ENCODE results near the gene AFF3.

- no peak for TF ChIP-seq NFIC (IDR thresholded peaks at IDR 0.05)
- TF ChIP-seq EP300 (IDR thresholded peaks at IDR 0.05; ENCODE audit: borderline replicate concordance), result no peak
- no peak for TF ChIP-seq RAD21 (IDR thresholded peaks at IDR 0.05; ENCODE audit: low read depth)
- TF ChIP-seq TAF1 (IDR thresholded peaks at IDR 0.05; ENCODE audit: low read depth), result no peak
- TF ChIP-seq TCF12 (IDR thresholded peaks at IDR 0.05; ENCODE audit: low read depth), result no peak
- TF ChIP-seq MAX (IDR thresholded peaks at IDR 0.05), result no peak
- TF ChIP-seq, protein P1, sequence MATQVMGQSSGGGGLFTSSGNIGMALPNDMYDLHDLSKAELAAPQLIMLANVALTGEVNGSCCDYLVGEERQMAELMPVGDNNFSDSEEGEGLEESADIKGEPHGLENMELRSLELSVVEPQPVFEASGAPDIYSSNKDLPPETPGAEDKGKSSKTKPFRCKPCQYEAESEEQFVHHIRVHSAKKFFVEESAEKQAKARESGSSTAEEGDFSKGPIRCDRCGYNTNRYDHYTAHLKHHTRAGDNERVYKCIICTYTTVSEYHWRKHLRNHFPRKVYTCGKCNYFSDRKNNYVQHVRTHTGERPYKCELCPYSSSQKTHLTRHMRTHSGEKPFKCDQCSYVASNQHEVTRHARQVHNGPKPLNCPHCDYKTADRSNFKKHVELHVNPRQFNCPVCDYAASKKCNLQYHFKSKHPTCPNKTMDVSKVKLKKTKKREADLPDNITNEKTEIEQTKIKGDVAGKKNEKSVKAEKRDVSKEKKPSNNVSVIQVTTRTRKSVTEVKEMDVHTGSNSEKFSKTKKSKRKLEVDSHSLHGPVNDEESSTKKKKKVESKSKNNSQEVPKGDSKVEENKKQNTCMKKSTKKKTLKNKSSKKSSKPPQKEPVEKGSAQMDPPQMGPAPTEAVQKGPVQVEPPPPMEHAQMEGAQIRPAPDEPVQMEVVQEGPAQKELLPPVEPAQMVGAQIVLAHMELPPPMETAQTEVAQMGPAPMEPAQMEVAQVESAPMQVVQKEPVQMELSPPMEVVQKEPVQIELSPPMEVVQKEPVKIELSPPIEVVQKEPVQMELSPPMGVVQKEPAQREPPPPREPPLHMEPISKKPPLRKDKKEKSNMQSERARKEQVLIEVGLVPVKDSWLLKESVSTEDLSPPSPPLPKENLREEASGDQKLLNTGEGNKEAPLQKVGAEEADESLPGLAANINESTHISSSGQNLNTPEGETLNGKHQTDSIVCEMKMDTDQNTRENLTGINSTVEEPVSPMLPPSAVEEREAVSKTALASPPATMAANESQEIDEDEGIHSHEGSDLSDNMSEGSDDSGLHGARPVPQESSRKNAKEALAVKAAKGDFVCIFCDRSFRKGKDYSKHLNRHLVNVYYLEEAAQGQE (IDR thresholded peaks at IDR 0.05; ENCODE audit: low read depth), result no peak
- TF ChIP-seq, protein P2, sequence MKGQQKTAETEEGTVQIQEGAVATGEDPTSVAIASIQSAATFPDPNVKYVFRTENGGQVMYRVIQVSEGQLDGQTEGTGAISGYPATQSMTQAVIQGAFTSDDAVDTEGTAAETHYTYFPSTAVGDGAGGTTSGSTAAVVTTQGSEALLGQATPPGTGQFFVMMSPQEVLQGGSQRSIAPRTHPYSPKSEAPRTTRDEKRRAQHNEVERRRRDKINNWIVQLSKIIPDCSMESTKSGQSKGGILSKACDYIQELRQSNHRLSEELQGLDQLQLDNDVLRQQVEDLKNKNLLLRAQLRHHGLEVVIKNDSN (IDR thresholded peaks at IDR 0.05), result no peak
- no peak for TF ChIP-seq YY1 (IDR thresholded peaks at IDR 0.05; ENCODE audit: low read depth)
- TF ChIP-seq EGR1 (IDR thresholded peaks at IDR 0.05), result no peak
- TF ChIP-seq FOXM1 (IDR thresholded peaks at IDR 0.05; ENCODE audit: borderline replicate concordance, low read depth), result no peak
- TF ChIP-seq ZBTB7A (IDR thresholded peaks at IDR 0.05; ENCODE audit: low read depth), result no peak
- TF ChIP-seq TEAD4 (IDR thresholded peaks at IDR 0.05), result no peak
- TF ChIP-seq CREB1 (IDR thresholded peaks at IDR 0.05; ENCODE audit: low read depth), result no peak
Observed at GRCh38 chr2:99987160-99987559, 155.2 kb downstream of the AFF3 start.

Data from Ishikawa (cell line).